ENCODE results near the gene MEIS2.
A peak's percentile ranks its signal among the peaks of the same experiment; 100 is the strongest.

MEIS2 gene

DNA sequence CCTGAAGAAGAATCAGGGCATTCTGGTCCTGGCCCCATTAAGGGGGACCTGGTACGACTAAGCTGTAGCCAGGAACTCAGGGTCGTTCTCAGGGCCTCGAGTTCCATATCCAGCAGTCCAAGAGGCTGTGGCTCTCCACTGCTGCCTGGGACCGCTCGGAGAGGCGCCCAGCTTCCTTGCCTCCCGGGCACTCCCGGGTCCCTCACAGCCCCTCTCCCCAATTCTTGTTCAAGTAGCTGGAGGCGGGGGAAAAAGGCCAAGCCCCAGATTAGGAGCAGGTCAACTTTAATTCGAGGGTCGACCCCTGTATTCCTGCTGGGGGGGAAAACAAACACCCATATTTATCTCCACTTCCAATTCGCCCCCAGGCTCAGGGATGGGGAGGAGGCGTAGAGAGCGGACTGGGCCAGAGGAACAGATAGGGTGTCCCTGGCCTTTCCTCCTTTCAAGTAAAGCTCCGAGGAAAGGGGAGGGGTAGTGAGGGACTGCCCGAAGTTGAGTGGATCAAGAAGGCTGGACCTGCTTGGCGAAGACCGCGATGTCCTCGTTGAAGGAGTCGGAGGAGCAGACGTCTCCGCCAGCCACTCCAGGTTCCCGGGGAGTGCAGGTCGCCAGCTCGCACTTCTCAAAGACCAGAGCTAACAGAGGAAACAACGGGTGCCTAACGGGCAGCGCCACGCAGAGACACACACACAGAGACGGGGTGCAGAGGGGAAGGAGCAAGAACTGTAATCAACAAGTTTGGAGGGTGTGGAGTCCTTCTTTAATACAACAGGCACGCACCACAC, 4.4 kb downstream of the MEIS2 start:
- DNase-seq (ENCODE audit: low read depth in 2 of 2) = peak; percentile 52 to 66
- TF ChIP-seq, protein P1, sequence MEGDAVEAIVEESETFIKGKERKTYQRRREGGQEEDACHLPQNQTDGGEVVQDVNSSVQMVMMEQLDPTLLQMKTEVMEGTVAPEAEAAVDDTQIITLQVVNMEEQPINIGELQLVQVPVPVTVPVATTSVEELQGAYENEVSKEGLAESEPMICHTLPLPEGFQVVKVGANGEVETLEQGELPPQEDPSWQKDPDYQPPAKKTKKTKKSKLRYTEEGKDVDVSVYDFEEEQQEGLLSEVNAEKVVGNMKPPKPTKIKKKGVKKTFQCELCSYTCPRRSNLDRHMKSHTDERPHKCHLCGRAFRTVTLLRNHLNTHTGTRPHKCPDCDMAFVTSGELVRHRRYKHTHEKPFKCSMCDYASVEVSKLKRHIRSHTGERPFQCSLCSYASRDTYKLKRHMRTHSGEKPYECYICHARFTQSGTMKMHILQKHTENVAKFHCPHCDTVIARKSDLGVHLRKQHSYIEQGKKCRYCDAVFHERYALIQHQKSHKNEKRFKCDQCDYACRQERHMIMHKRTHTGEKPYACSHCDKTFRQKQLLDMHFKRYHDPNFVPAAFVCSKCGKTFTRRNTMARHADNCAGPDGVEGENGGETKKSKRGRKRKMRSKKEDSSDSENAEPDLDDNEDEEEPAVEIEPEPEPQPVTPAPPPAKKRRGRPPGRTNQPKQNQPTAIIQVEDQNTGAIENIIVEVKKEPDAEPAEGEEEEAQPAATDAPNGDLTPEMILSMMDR (IDR thresholded peaks at IDR 0.05; ENCODE audit: low read depth, low read length) = no peak
- peak overlapping the region; percentile 89 to 90 for H3K4me3 ChIP-seq (replicated peaks in 1 of 2; ENCODE audit: low read depth in 2 of 2, low read length in 2 of 2)

DNA sequence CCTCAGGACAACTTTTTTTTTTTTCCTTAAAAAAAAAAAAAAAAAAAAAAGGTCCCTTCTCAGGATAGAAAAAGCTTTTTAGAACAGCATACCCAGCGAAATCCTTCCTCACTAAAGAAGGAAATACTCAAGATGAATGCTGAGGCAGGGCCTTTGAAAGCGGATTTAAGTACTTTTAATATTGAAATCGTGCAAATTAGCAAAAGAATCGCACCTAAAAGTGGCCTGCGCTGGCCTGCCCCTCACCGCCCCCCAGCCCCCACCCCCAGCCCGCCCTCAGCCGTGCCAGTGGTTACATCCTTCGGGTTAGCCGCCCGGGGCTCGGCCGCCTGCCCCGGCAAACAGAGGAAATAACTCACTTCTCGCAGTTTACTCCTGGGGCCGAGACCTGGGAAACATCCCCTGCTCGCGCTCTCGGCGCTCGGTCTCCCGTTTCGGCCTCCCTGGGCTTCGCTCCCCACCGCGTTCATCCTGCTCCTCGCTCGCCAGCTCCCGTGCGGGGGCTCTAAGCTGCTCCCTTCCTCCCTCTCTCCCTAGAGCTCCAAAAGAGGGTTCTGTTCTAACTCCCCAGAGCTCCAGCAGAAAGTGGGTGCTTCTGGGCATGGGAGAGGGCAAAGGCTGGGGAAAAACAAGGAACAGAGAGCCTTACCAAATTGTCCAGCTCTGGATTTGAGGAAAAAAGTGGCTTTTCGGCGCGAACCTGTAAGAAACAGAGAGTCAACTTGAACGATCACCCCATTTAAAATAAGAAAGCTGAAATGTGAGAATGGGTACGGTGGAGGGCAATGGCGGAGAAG, 5.2 kb downstream of the MEIS2 start:
- TF ChIP-seq, protein P1 (IDR thresholded peaks at IDR 0.05; ENCODE audit: low read depth, low read length) = no peak
- H3K4me3 ChIP-seq (replicated peaks in 1 of 2; ENCODE audit: low read depth in 2 of 2, low read length in 2 of 2) = peak overlapping the region; percentile 89 to 90
- peak in 1 of 2 donors; percentile 60 for DNase-seq (ENCODE audit: low read depth in 2 of 2)

DNA sequence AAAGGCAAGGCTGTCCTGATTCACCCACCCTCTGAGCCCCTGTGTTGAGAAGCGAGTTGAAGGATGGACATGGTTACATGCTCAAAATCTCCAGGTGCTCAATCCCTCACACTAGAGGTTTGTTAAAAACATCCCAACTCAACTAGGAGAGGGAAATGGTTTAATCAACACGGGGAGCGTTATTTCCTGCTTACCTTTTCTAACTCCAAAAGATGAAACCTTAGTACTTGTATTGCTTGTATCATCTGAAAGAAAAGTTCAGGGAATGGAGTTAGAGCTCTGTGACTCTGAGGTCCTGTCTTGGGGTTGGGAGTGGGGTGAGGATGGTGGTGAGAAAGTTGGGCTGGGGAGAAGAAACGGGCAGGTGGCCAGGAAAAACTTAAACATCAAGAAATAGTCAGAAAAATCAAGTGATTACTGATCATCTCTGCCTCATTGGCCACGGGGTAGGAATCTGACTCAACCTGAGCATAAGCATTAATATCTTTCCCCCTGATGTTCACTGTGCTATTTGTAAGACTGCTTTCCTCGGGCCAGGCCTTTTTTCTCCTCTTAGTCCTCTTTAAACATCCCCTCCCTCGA, 5.9 kb downstream of the MEIS2 start:
- H3K4me3 ChIP-seq (replicated peaks in 1 of 2; ENCODE audit: low read depth in 2 of 2, low read length in 2 of 2) = peak overlapping the region in 1 of 2 donors; percentile 21
- TF ChIP-seq, protein P1 (IDR thresholded peaks at IDR 0.05; ENCODE audit: low read depth, low read length) = no peak
- peak; percentile 63 to 67 for DNase-seq (ENCODE audit: low read depth in 2 of 2)

DNA sequence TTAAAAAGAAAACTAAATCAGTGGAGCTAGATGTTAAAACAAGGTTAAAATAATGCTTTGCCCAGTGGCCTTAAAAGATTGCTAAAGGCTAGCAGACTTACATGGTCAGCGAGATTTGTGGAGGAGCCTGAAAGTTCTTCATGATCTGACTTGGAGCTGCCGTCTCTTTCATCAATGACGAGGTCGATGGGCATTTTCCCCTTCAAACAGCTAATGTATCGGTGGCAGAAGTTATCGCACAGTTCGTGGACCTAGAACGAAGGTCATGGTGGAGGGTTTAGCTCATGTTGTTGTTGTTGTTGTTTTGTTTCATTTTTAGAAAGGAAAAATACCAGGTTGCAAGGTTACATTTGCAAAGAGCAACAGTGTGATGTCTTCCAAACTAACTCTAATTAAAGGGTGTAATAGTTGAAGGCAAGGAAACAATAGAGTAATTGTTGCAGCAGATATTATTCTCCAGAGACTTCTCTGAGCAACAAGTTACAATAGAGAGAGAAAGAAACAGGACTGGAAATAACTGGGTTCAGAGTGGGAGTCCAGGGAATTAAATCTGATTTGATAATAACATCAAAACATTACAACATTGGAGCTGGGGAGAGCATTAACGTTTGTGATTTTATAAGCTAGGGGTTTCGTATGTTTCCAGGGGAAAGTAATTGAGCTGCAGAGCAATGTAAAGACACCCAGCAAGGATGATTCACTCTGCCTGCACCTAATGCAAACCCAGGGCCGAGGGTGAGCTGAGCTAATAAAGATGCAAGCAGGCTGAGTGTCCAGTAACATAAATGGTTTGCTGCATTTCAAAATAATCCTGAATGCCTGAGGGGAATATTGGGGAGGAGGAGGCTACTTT, 6.6 kb downstream of the MEIS2 start:
- H3K4me3 ChIP-seq (replicated peaks in 1 of 2; ENCODE audit: low read depth in 2 of 2, low read length in 2 of 2) = peak overlapping the region in 1 of 2 donors; percentile 29
- TF ChIP-seq, protein P1 (IDR thresholded peaks at IDR 0.05; ENCODE audit: low read depth, low read length) = no peak
- DNase-seq (ENCODE audit: low read depth in 2 of 2) = peak; percentile 75 to 84

DNA sequence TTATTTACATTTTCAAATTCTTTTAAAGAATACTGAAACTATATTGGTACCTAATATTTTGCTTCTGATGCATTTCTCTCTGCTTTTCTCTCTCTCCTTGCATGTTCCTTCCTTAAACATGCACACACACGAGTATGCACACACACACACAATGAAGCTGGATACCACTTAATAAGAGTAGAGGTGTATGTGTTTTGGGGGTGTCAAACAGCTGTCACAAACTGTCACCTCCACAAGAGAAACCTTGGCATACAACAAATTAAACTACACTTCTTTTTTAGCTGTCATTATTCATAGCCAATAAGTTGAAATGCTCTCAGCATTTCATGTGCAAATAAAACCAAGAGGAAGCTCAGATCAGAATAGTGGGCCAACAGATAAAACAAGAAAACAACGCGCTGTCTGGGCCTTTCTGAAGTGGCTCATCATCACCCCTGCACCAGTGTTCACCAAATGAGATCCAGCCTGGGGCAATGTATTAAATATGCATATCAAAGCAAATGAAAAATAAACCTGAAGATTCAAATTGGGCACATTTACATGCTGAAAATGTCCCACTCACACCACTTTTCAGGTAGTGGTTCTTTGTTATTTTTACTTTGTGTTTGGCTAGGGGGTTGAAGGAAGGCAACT, 9.7 kb downstream of the MEIS2 start:
- DNase-seq (ENCODE audit: low read depth in 2 of 2) = no peak
- TF ChIP-seq, protein P1 (IDR thresholded peaks at IDR 0.05; ENCODE audit: low read depth, low read length) = no peak
- H3K4me3 ChIP-seq (replicated peaks in 1 of 2; ENCODE audit: low read depth in 2 of 2, low read length in 2 of 2) = no peak overlapping the region

DNA sequence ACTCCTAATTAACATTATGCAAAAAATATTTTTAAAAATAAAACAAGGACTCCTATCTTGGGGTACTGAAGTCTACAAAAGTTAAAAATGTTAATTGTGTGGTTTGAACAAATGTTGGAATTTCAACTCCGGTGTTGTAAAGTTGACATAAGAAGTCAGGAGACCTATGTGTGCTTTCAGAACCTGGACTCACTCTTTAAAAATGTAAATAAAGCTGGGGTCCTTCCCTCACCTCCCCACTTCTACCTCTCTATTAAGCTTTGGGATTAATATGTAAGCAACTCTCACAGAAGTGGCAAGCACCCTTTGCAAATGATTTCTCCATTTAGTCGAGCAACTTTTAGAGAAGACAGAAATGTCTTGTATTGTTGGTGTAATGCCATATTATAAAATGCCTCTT, 11.9 kb downstream of the MEIS2 start:
- TF ChIP-seq, protein P1 (IDR thresholded peaks at IDR 0.05; ENCODE audit: low read depth, low read length) = no peak
- H3K4me3 ChIP-seq (replicated peaks in 1 of 2; ENCODE audit: low read depth in 2 of 2, low read length in 2 of 2) = no peak overlapping the region
- DNase-seq (ENCODE audit: low read depth in 2 of 2) = no peak
